GM13977 (cell line): Measurements from ENCODE around the gene CCDC160.
"Not testable (repeated sequence)": the region's sequence is repeated elsewhere in the genome, so short reads cannot be mapped to it uniquely, and the experiment has no call there.

Experiments used
- DNase-seq: peaks from one replicate; pipeline ENCODE4 v3.0.0; 2012; ENCODE audit warnings: low spot score
- CTCF ChIP-seq: IDR thresholded peaks from 2 replicates; pipeline ENCODE4 v1.5.1; 2012; ENCODE audit warnings: mild to moderate bottlenecking, control low read depth; ENCODE audit not compliant: insufficient read depth; ENCODE audit errors: extremely low read depth, missing control alignments
- in situ Hi-C: fragments of 300-500 bp; cut with MboI; formaldehyde crosslinking; loops from one replicate; pipeline ENCODE4 v1.12.0; 2022; ENCODE audit warnings: low sequenced_read_pairs, low pct_unique_long_range_greater_than_20kb, mixed read lengths, inconsistent platforms; ENCODE audit not compliant: unreplicated experiment

The CCDC160 gene

GRCh38 chrX:134247492-134247891, 10.5 kb downstream of the CCDC160 start:
- no peak for DNase-seq
- in situ Hi-C loops = no loop called here
- no peak for TF ChIP-seq CTCF

GRCh38 chrX:134249241-134249640, 12.3 kb downstream of the CCDC160 start:
- in situ Hi-C loops = no loop called here
- no peak for DNase-seq
- no peak for TF ChIP-seq CTCF

- TF ChIP-seq CTCF = no peak
- DNase-seq = no peak
- in situ Hi-C loops = no loop called here
These were observed 14.3 kb downstream of the CCDC160 start for GRCh38 chrX:134251241-134251640.

- in situ Hi-C loops = no loop called here
- DNase-seq = no peak
- TF ChIP-seq CTCF = no peak
These were observed 17.5 kb downstream of the CCDC160 start for GRCh38 chrX:134254511-134254910.

- no peak for TF ChIP-seq CTCF
- in situ Hi-C loops = no loop called here
- DNase-seq = no peak
These were observed 18.6 kb downstream of the CCDC160 start for GRCh38 chrX:134255555-134255954.

GRCh38 chrX:134256684-134257083, 19.7 kb downstream of the CCDC160 start:
- no peak for DNase-seq
- in situ Hi-C loops = no loop called here
- TF ChIP-seq CTCF = no peak

GRCh38 chrX:134258202-134258601, 21.2 kb downstream of the CCDC160 start:
- in situ Hi-C loops = no loop called here
- no peak for TF ChIP-seq CTCF
- no peak for DNase-seq

GRCh38 chrX:134285934-134286333, 49.0 kb downstream of the CCDC160 start:
- in situ Hi-C loops, DNase-seq: not testable (repeated sequence)
